ENCODE data around the gene ADCY5. TPM values are rescaled to one million over a fixed set of nuclear protein-coding genes. Genes with fewer than 3 reads are reported as not detected.

Gene ADCY5
- total RNA-seq, 1 experiment from 2014 or later = 0.82 TPM

GRCh38 chr3:123431658-123432324, 17.1 kb downstream of the ADCY5 start:
- Histone ChIP-seq H3K27ac (no peak overlapping the region), H3K4me3 (no peak overlapping the region), H3K4me1 (replicated peaks) (peaks cover 13% of the 10 kb centered on the region), H3K9me3 (replicated peaks) (no peaks in the 10 kb centered on the region), H3K27me3 (replicated peaks) (peaks cover 30% of the 10 kb centered on the region), H3K36me3 (no peaks in the 10 kb centered on the region)
- DNase-seq (ENCODE audit: low read depth in 1 of 2, low spot score in 2 of 2) = peak in 1 of 2 experiments; percentile 53

- DNase-seq (ENCODE audit: low read depth in 1 of 2, low spot score in 2 of 2) = no peak
- Histone ChIP-seq H3K27ac (no peak overlapping the region), H3K27me3 (replicated peaks) (peaks cover 30% of the 10 kb centered on the region), H3K4me1 (replicated peaks) (peaks cover 13% of the 10 kb centered on the region), H3K4me3 (no peak overlapping the region), H3K36me3 (no peaks in the 10 kb centered on the region), H3K9me3 (replicated peaks) (no peaks in the 10 kb centered on the region)
Measured at GRCh38 chr3:123431007-123431657, 17.8 kb downstream of the ADCY5 start.

- Histone ChIP-seq H3K4me3 (no peak overlapping the region), H3K27ac (no peak overlapping the region), H3K36me3 (no peaks in the 10 kb centered on the region), H3K9me3 (replicated peaks) (no peaks in the 10 kb centered on the region), H3K27me3 (replicated peaks) (peaks cover 27% of the 10 kb centered on the region), H3K4me1 (replicated peaks) (peaks cover 13% of the 10 kb centered on the region)
- no peak for DNase-seq (ENCODE audit: low read depth in 1 of 2, low spot score in 2 of 2)
Measured at GRCh38 chr3:123430266-123430665, 18.6 kb downstream of the ADCY5 start.

GRCh38 chr3:123429362-123430125, 19.3 kb downstream of the ADCY5 start:
- H3K9me3 ChIP-seq (replicated peaks) = no peaks in the 10 kb centered on the region
- no peak overlapping the region for H3K27ac ChIP-seq
- peaks cover 29% of the 10 kb centered on the region for H3K27me3 ChIP-seq (replicated peaks)
- peaks cover 13% of the 10 kb centered on the region for H3K4me1 ChIP-seq (replicated peaks)
- no peak overlapping the region for H3K4me3 ChIP-seq
- H3K36me3 ChIP-seq = no peaks in the 10 kb centered on the region
- no peak for DNase-seq (ENCODE audit: low read depth in 1 of 2, low spot score in 2 of 2)

- H3K27ac ChIP-seq = no peak overlapping the region
- no peak overlapping the region for H3K4me3 ChIP-seq
- H3K4me1 ChIP-seq (replicated peaks) = peaks cover 4% of the 10 kb centered on the region; the same call in 1 of the 2 replicates
- DNase-seq (ENCODE audit: low read depth in 1 of 2, low spot score in 2 of 2) = no peak
- H3K36me3 ChIP-seq = no peaks in the 10 kb centered on the region
- no peaks in the 10 kb centered on the region for H3K9me3 ChIP-seq (replicated peaks)
- H3K27me3 ChIP-seq (replicated peaks) = peaks cover 25% of the 10 kb centered on the region
Measured at GRCh38 chr3:123424999-123425712, 23.7 kb downstream of the ADCY5 start.

GRCh38 chr3:123424321-123424998, 24.4 kb downstream of the ADCY5 start:
- Histone ChIP-seq H3K36me3 (no peaks in the 10 kb centered on the region), H3K4me1 (replicated peaks) (peaks cover 4% of the 10 kb centered on the region; the same call in 1 of the 2 replicates), H3K27ac (no peak overlapping the region), H3K9me3 (replicated peaks) (no peaks in the 10 kb centered on the region), H3K27me3 (replicated peaks) (peaks cover 18% of the 10 kb centered on the region), H3K4me3 (no peak overlapping the region)
- DNase-seq (ENCODE audit: low read depth in 1 of 2, low spot score in 2 of 2) = no peak

- no peak overlapping the region for H3K4me3 ChIP-seq
- H3K27ac ChIP-seq = no peak overlapping the region
- H3K27me3 ChIP-seq (replicated peaks) = peaks cover 16% of the 10 kb centered on the region
- no peak for DNase-seq (ENCODE audit: low read depth in 1 of 2, low spot score in 2 of 2)
- no peaks in the 10 kb centered on the region for H3K36me3 ChIP-seq
- peaks cover 4% of the 10 kb centered on the region; the same call in 1 of the 2 replicates for H3K4me1 ChIP-seq (replicated peaks)
- no peaks in the 10 kb centered on the region for H3K9me3 ChIP-seq (replicated peaks)
Measured at GRCh38 chr3:123423806-123424205, 25.1 kb downstream of the ADCY5 start.

- DNase-seq (ENCODE audit: low read depth in 1 of 2, low spot score in 2 of 2) = no peak
- Histone ChIP-seq H3K27ac (no peak overlapping the region), H3K4me1 (replicated peaks) (peaks cover 4% of the 10 kb centered on the region; the same call in 1 of the 2 replicates), H3K9me3 (replicated peaks) (no peaks in the 10 kb centered on the region), H3K4me3 (no peak overlapping the region), H3K36me3 (no peaks in the 10 kb centered on the region), H3K27me3 (replicated peaks) (peaks cover 10% of the 10 kb centered on the region)
Measured at GRCh38 chr3:123423031-123423430, 25.9 kb downstream of the ADCY5 start.

GRCh38 chr3:123422457-123422856, 26.4 kb downstream of the ADCY5 start:
- no peak for DNase-seq (ENCODE audit: low read depth in 1 of 2, low spot score in 2 of 2)
- no peak overlapping the region for H3K27ac ChIP-seq
- peaks cover 8% of the 10 kb centered on the region; the same call in 1 of the 2 replicates for H3K27me3 ChIP-seq (replicated peaks)
- no peak overlapping the region for H3K4me3 ChIP-seq
- no peaks in the 10 kb centered on the region for H3K9me3 ChIP-seq (replicated peaks)
- peaks cover 4% of the 10 kb centered on the region; the same call in 1 of the 2 replicates for H3K4me1 ChIP-seq (replicated peaks)
- H3K36me3 ChIP-seq = no peaks in the 10 kb centered on the region

GRCh38 chr3:123421353-123422174, 27.3 kb downstream of the ADCY5 start:
- H3K27me3 ChIP-seq (replicated peaks) = peaks cover 8% of the 10 kb centered on the region; the same call in 1 of the 2 replicates
- DNase-seq (ENCODE audit: low read depth in 1 of 2, low spot score in 2 of 2) = no peak

GRCh38 chr3:123420416-123420968, 28.4 kb downstream of the ADCY5 start:
- Histone ChIP-seq H3K4me1 (replicated peaks) (peaks cover 4% of the 10 kb centered on the region; the same call in 1 of the 2 replicates), H3K9me3 (replicated peaks) (no peaks in the 10 kb centered on the region), H3K4me3 (no peak overlapping the region), H3K27me3 (replicated peaks) (peaks cover 8% of the 10 kb centered on the region; the same call in 1 of the 2 replicates), H3K36me3 (no peaks in the 10 kb centered on the region), H3K27ac (no peak overlapping the region)
- no peak for DNase-seq (ENCODE audit: low read depth in 1 of 2, low spot score in 2 of 2)

More at GRCh38 chr3:123421353-123422174, 27.3 kb downstream of the ADCY5 start:
- H3K4me1 ChIP-seq (replicated peaks) = peaks cover 4% of the 10 kb centered on the region; the same call in 1 of the 2 replicates
- H3K36me3 ChIP-seq = no peaks in the 10 kb centered on the region
- no peaks in the 10 kb centered on the region for H3K9me3 ChIP-seq (replicated peaks)
- H3K4me3 ChIP-seq = no peak overlapping the region
- H3K27ac ChIP-seq = no peak overlapping the region

GRCh38 chr3:123419850-123420297, 29.0 kb downstream of the ADCY5 start:
- no peaks in the 10 kb centered on the region for H3K36me3 ChIP-seq
- no peaks in the 10 kb centered on the region for H3K9me3 ChIP-seq (replicated peaks)
- no peak overlapping the region for H3K4me3 ChIP-seq
- no peak for DNase-seq (ENCODE audit: low read depth in 1 of 2, low spot score in 2 of 2)
- no peak overlapping the region for H3K27ac ChIP-seq
- H3K27me3 ChIP-seq (replicated peaks) = peaks cover 8% of the 10 kb centered on the region; the same call in 1 of the 2 replicates
- peaks cover 4% of the 10 kb centered on the region; the same call in 1 of the 2 replicates for H3K4me1 ChIP-seq (replicated peaks)

Measured in SJSA1 (cell line).